ENCODE data around the gene FYN. TPM values are rescaled to one million over a fixed set of nuclear protein-coding genes. Genes with fewer than 3 reads are reported as not detected.

The FYN gene
- total RNA-seq, 4 donors from 2014 or later: 56.3 to 96.4 (median 81.8) TPM

DNA sequence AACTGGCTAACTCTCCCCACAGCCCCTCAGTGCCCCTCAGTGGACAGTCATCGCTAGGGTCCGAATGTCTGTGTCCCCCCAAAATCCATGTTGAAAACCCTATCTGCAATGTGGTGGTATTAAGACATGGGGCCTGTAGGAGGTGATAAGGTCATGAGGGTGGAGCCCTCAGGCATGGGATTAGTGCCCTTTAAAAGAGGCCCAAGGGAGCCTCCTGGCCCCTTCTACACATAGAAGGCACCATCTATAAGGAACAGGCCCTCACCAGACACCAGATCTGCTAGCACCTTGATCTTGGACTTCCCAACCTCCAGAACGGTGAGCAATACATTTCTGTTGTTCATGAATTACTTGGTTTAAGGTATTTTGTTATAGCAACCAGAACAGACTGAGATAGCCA lies 260.9 kb downstream of the FYN start:
- WGBS, 2 donors: 96 to 97% methylated on average over 3 of the region's 3 CpGs
- TF ChIP-seq, protein P1, sequence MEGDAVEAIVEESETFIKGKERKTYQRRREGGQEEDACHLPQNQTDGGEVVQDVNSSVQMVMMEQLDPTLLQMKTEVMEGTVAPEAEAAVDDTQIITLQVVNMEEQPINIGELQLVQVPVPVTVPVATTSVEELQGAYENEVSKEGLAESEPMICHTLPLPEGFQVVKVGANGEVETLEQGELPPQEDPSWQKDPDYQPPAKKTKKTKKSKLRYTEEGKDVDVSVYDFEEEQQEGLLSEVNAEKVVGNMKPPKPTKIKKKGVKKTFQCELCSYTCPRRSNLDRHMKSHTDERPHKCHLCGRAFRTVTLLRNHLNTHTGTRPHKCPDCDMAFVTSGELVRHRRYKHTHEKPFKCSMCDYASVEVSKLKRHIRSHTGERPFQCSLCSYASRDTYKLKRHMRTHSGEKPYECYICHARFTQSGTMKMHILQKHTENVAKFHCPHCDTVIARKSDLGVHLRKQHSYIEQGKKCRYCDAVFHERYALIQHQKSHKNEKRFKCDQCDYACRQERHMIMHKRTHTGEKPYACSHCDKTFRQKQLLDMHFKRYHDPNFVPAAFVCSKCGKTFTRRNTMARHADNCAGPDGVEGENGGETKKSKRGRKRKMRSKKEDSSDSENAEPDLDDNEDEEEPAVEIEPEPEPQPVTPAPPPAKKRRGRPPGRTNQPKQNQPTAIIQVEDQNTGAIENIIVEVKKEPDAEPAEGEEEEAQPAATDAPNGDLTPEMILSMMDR (IDR thresholded peaks at IDR 0.05): no peak
- TF ChIP-seq POLR2A (IDR thresholded peaks at IDR 0.05): no peak

GRCh38 chr6:111610548-111611172 lies 262.6 kb downstream of the FYN start:
- intact Hi-C loops (cut with DNase I; ENCODE audit: low total_unique reads): no loop called here
- 89 to 90% methylated on average over 2 of the region's 2 CpGs for WGBS, 2 donors
- H3K4me3 ChIP-seq (ENCODE audit: low read depth, poor library complexity, severe bottlenecking): no peak overlapping the region
- no peak for DNase-seq (ENCODE audit: low spot score in 2 of 2)
- no peak for TF ChIP-seq POLR2A (IDR thresholded peaks at IDR 0.05)
- TF ChIP-seq, protein P1 (IDR thresholded peaks at IDR 0.05): no peak

More for the DNA sequence above, 260.9 kb downstream of the FYN start:
- intact Hi-C loops (cut with DNase I; ENCODE audit: low total_unique reads): no loop called here
- DNase-seq (ENCODE audit: low spot score in 2 of 2): peak in 1 of 2 donors; percentile 59
- no peak overlapping the region for H3K4me3 ChIP-seq (ENCODE audit: low read depth, poor library complexity, severe bottlenecking)

Other genes starting within 250 kb of the FYN start
- gene CCN6, start 180.7 kb upstream of the FYN start, total RNA-seq: 1 to 10 TPM; 1.1 to 2.9 (median 1.6) TPM
- 10 to 100 TPM; 21.1 to 35.0 (median 25.5) TPM for gene TUBE1, start 214.0 kb upstream of the FYN start, total RNA-seq
- 1 to 10 TPM; 1.7 to 9.3 (median 7.4) TPM for gene FAM229B, start 214.1 kb upstream of the FYN start, total RNA-seq